Kidney tubule cell (primary cell): ENCODE measurements around the gene SPATA6.
"Not testable (repeated sequence)": the region's sequence is repeated elsewhere in the genome, so short reads cannot be mapped to it uniquely, and the experiment has no call there.

Experiments
- DNase-seq: peaks from one replicate; pipeline ENCODE4 v3.0.0-alpha.2; 2018; ENCODE audit warnings: low spot score

SPATA6 gene

DNA sequence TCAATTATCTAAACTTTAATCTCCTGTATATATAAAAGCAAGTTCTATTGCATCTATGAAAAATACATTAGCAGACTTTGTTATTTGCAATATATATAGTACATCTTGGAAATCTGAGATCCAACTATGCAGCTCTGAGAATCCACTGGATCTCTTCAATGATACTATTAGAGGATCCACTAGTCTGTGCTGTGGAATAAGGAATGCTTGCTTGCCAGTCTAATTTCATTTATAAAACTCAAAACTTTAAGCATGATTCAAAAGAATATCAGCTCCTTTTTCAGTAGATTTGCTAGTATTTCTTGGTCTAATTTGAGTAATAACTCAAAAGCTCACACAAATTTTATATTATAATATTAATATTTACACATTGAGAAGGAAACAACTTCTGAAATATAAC, 115.1 kb downstream of the SPATA6 start:
- no peak for DNase-seq

DNA sequence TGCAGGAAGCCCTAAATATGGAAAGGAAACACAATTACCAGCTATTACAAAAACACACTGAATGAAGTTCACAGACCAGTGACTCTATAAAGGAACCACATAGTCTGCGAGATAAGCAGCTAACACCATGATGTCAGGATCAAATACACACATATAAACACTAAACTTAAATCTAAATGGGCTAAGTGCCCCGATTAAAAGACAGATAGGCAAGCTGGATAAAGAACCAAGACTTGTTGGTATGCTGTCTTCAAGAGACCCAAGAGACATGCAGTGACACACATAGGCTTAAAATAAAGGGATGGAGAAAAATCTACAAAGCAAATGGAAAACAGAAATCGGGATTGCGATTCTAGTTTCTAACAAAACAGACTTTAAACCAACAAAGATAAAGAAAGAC, 127.6 kb downstream of the SPATA6 start:
- no peak for DNase-seq

DNA sequence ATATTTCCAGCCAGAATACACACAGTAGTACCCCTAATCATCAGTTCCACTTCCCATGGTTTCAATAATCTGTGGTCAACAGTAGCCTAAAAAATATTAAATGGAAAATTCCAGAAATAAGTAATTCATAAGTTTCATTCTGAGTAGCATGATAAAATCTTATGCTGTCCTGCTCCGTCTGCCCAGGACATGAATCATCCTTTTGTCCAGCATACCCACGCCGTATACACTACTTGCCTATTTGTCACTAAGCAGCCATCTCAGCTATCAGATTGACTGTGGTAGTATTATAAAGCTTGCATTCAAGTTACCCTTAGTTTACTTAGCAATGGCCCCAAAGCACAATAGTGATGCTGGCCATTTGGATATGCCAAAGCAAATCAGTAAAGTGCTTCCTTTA, 130.8 kb downstream of the SPATA6 start:
- no peak for DNase-seq

DNA sequence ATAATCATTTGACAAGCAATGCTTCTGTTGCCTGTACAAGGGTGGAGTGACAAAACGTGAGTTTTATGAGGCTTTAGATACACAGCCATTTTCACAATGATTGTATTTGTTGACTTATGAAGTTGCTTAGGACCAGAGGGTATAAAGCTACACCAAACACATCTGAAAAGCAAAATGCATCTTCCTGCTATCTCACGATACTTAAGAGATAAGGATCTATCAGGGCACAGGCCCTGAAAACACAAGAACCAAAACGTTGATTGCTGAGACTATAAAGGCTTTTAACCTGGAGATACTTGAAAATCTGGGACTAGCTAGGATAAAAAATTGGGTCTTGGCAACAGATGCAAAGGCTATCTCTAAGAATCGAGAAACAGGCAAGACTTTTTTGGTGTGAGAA, 133.7 kb downstream of the SPATA6 start:
- no peak for DNase-seq

DNA sequence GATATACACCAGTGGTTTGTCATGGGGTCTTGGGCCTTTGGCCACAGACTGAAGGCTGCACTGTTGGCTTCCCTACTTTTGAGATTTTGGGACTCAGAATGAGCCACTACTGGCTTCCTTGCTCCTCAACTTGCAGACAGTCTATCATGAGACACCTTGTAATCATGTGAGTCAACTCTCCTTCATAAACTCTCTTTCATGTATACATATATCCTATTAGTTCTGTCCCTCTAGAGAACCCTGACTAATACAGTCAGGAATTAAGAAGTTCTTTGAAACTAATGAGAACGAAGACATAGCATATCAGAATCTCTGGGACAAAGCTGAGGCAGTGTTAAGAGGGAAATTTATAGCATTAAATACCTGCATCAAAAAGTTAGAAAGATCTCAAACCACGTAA, 138.7 kb downstream of the SPATA6 start:
- DNase-seq, result no peak

DNA sequence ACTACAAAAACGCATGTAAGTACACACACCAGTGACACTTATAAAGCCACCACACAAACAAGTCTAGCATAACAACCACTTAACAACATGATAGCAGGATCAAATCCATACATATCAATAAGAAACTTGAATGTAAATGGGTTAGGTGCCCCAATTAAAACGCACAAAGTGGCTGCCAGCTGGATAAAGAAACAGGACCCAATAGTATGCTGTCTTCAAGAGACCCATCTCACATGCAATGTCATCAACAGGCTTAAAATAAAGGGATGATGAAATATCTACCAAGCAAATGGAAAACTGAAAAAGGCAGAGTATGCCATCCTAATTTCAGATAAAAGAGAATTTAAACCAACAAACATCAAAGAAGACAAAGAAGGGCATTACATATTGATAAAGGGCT, 139.9 kb downstream of the SPATA6 start:
- no peak for DNase-seq

DNA sequence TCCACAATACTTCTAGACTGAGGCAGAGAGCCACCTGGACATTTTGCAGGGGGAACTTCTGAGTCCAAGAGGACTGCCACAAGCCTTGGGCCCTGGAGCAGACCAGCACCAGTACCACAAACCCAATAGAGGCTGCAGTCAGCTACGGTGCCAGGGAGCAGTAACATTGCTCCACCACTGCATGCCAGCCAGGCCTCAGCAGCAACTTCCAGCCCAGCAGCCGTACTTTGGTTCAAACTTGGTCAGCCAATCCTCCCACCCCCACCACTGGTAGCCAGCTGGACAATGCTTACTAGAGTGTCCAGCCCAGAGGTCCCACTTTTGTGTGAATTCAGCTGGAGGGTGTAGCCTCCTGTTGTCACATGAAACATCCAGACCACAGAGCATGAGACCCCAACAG, 142.1 kb downstream of the SPATA6 start:
- no peak for DNase-seq

DNA sequence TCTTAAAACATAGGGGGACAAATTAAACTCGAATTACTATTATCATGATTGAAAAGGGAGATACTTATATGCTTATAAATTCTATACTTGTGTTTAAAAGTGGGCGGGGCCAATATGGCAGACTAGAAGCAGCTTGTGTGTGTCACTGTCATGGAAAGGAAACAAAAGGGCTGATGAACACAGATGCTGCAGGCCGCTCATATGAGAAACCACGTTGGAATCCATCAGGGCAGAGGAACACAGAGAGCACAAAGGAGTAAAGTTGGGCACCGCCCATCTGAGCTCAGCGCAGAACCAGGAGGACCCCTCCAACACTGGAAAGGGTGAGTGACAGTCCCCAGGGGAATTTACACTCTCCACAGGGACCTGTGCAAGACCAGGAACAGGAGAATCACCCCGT, 142.5 kb downstream of the SPATA6 start:
- no peak for DNase-seq

DNA sequence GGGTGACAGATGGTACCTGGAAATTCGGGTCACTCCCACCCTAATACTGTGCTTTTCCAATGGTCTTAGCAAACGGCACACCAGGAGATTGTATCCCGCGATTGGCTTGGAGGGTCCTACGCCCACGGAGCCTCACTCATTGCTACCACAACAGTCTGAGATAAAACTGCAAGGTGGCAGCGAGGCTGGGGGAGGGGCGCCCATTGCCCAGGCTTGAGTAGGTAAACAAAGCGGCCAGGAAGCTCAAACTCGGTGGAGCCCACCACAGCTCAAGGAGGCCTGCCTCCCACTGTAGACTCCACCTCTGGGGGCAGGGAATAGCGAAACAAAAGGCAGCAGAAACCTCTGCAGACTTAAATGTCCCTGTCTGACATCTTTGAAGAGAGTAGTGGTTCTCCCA, 160.2 kb downstream of the SPATA6 start:
- DNase-seq, result not testable (repeated sequence)

DNA sequence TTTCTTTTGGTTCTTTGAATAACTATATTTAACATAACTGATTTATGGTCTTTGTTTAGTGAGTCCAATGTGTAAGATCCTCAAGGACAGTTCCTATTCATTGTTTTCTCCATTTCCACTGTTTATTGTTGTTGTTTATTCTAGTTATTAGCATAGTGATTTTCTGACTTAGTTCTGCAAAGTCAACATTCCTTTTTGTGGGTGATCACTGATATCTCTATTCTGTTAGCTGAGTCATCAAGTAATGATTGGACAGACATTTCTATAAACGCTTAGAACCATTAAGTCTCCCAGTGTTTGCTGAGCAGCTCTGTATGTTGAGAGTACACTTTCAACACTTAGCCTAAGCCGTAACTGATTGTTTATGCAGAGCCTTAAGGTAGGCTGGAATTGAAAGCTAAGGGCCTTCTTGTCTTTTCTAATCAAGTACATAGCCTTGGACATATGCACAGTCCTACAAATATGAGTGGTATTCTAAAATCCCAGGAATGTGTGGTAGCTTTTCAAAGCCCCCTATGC, 162.4 kb downstream of the SPATA6 start:
- DNase-seq, result peak; percentile 6

DNA sequence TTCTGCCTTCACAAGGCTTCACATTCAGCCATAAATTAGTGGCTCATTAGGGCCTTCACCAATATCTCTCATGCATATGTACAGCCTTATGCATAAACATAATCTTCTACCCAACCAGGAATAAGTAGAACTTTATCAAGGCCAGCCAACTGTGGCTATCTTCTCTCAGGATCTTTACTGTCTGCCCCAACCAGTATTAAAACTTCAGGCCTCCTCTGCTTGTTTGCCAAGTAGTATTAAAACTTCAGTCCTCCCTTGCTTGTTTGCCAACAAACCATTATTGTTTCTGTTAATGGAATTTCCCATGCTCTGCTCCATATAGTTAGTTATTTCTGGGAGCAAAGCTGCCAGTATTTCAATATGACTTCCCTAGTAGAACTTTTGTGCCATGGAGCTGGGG, 169.4 kb downstream of the SPATA6 start:
- DNase-seq, result no peak

DNA sequence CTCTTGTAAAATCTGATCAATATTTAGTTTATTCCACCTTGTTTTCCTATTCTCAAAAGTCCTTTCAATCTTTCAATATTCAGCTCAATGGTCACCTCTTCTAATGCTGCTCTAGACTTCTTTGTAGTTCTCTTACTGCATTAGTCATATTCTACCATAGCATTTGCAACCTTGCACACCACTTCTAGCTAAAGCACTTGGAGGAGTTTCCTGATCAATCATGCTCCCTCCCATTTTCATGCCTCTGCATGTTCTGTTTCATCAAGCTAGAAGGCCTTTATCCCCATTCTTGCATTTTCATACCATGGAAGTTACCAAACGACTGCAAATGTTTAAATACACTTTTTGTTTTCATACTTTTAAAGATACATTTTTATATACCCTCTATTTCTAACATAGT, 177.3 kb downstream of the SPATA6 start:
- no peak for DNase-seq

DNA sequence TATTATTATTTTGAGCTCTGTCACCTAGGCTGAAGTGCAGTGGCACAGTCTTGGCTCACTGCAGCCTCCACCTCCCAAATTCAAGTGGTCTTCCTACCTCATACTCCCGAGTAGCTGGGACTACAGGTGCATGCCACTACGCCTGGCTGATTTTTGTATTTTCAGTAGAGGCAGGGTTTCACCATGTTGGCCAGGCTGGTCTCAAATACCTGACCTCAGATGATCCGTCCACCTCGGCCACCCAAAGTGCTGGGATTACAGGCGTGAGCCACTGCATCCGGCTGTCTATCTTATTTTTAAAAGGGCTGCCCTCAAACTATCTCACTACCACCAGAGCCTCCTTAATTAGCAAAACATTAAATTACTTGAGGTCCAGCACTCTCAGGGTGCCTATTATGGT, 177.9 kb downstream of the SPATA6 start:
- not testable (repeated sequence) for DNase-seq

DNA sequence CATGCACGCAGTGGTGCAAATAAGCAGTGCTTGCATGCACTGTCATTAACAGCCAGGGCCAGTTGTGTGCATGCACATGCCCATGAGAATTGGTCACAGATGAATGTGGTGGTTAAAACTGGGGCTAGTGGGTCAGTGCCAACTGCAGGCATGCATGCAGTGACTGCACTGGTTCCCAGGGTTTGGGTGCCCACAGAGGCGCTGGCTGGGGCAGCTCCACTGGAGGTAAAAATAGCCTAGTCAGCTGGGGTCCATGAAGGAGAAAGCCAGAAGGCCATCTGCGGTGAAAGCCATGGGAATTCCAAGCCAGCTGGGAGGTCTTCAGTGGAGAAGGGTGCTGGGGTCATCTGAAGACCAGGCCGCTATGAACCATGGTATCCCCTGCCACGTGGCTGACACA, 179.3 kb downstream of the SPATA6 start:
- no peak for DNase-seq

DNA sequence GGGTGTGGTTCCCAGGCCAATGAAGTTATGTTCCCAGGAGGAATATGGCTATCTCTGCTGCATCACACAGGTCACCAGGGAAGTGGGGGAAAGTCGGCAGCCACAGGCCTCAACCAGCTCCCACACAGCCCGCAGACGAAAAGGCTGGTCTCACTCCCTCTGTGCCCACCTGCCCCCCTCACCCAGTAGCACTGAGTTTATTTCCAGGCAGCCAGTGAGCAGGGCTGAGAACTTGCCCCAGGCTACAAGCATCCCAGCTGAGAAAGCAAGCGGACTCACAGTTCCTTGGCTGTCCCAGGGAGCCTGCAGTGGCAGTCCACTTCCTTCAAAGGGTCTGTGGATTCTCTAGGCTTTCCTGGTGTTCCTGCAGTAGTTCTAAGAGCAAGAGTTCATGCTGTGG, 180.6 kb downstream of the SPATA6 start:
- no peak for DNase-seq

DNA sequence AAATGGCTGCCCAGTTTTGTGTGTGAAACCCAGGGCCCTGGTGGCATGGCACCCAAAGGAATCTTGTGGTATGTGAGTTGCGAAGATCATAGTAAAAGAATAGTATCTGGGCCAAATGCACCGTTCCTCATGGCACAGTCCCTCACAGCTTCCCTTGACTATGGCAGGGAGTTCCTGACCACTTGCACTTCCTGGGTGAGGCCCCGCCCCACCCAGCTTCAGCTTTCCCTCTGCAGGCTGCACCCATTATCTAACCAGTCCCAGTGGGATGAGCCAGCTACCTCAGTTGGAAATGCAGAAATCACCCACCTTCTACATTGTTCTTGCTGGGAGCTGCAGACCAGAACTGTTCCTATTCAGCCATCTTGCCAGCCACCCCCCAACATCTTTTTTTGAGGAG, 186.5 kb downstream of the SPATA6 start:
- no peak for DNase-seq

DNA sequence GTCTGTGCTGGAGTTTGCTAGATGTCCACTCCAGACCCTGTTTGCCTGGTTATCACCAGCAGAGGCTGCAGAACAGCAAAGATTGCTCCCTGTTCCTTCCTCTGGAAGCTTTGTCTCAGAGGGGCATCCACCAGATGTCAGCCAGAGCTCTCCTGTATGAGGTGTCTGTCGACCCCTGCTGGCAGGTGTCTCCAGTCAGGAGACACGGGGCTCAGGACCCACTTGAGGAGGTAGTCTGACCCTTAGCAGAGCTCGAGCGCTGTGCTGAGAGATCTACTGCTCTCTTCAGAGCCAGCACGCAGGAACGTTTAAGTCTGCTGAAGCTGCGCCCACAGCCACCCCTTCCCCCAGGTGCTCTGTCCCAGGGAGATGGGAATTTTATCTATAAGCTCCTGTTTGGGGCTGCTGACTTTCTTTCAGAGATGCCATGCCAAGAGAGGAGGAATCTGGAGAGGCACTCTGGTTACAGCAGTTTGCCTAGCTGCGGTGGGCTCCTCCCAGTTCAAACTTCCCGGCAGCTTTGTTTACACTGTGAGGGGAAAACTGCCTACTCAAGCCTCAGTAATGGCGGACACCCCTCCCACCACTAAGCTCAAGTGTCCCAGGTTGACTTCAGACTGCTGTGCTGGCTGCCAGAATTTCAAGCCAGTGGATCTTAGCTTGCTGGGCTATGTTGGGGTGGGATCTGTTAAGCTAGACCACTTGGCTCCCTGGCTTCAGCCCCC, 187.1 kb downstream of the SPATA6 start:
- not testable (repeated sequence) for DNase-seq

DNA sequence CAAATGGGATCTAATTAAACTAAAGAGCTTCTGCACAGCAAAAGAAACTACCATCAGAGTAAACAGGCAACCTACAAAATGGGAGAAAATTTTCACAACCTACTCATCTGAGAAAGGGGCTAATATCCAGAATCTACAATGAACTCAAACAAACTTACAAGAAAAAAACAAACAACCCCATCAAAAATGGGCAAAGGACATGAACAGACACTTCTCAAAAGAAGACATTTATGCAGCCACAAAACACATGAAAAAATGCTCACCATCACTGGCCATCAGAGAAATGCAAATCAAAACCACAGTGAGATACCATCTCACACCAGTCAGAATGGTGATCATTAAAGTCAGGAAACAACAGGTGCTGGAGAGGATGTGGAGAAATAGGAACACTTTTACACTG, 189.7 kb downstream of the SPATA6 start:
- not testable (repeated sequence) for DNase-seq

DNA sequence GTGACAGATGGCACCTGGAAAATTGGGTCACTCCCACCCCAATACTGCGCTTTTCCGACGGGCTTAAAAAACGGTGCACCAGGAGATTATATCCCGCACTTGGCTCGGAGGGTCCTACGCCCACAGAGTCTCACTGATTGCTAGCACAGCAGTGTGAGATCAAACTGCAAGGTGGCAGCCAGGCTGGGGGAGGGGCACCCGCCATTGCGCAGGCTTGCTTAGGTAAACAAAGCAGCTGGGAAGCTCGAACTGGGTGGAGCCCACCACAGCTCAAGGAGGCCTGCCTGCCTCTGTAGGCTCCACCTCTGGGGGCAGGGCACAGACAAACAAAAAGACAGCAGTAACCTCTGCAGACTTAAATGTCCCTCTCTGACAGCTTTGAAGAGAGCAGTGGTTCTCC, 194.6 kb downstream of the SPATA6 start:
- DNase-seq, result not testable (repeated sequence)

DNA sequence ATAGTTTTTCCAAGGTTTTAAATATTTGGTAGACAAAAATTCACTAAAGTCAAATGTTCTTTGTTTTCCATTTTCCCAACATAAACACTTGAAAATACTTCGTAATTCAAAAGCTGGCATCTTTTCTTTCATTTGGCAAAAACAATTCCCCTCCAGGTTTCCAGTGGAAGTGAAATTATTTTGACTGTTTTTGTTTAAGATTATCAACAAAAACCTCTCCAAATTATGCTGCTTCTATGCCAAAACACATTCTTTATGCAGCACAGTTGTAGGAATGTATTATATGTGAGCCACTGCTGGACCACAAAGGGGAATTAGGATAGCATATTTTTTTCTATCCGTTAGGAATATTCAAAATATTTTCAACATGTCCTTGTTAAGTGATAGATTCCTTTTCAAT, 205.4 kb downstream of the SPATA6 start:
- no peak for DNase-seq

DNA sequence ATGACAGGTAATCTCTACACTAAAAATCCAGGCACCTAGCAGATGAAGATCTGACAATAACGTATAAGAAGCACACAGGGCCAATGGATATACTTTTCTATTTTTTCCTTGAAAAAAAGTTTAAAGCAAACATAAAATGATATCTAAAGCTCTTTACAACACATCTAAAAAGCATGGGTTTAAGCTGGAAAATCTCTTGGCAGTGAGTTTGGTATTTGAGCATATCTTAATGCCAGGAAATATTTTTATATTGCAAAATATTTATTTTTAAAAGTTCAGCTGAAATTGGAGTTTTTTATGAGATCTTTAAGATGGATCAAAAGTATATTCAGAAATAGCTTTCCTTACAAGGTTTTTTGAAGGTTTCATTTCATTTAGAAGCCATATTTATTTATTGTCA, 209.0 kb downstream of the SPATA6 start:
- no peak for DNase-seq

DNA sequence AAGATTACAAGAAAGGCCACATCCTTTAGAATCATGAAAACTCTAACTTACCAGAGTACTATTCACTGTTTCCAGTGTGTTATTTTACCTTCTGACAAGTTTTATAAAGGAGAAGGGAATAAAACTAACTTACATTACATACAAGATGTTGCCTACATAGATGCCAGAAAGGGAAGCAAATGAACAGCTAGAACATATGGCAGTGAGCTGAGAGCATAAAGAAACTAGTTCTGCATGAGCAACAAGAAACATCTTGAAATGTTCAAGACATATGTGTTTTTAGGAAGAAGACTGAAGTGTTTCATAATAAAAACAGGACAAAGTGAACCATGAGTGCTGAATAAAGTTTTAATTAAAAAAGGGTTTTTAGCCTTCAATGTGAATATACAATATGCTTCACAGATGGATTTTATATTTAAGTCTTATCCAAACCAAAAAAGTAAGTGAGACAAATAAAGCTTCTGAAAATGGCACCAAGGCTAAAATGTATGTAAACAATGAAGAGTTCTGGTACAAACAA, 210.1 kb downstream of the SPATA6 start:
- no peak for DNase-seq

DNA sequence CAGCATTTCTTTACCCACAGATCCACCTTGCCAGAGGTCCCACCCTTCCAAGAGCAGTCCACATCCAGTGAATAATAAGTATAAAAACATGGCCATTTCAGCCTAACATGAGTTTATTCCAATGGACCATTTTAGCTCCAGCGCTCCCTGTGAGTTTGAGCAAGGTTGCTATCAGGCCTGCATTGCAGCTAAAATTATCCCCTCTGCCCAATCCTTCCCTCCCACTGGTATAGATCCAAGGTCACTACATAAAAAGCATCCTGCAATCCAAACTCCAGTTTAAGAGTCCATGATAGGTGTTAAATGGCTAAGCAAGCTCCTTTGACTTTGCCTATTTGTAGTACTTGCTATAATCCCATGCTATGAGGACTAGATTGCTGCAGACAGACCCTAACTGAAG, 213.9 kb downstream of the SPATA6 start:
- DNase-seq, result no peak

DNA sequence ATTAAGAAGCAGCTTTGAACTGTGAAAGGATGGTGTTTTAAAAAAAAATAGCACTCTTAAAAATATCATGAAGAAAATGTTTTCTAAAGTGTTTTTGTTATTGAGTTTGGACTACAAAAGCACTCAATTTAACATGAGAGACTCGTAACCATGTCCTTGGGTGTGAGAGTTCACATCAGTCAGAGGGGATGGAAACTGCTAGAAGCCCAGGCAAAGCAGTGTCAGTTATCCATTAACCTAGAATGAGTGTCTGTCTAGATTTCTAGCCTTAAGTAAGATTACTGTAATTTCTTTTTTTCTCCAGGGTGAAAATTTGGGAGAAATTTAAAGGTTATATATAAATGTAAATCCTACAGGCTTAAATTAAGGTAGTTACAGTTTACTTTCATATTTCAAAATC, 217.8 kb downstream of the SPATA6 start:
- no peak for DNase-seq
